GM10248 (cell line): Measurements from ENCODE around the gene CDH22.

Experiments used
- CTCF ChIA-PET: fragments of 300-600 bp; sonication (Branson Sonifier 250); formaldehyde crosslinking; extraction: SDS; loops from one replicate; lab custom pipeline; 2021; ENCODE audit warnings: antibody characterized with exemption; lab: Yijun Ruan, JAX
- POLR2A ChIA-PET: fragments of 350-650 bp; sonication (Branson Sonifier 250); formaldehyde crosslinking; extraction: SDS; loops from one replicate; lab custom pipeline; 2020; ENCODE audit warnings: antibody characterized with exemption; lab: Yijun Ruan, JAX
- DNase-seq: peaks from one replicate; pipeline ENCODE4 v3.0.0; 2012; ENCODE audit errors: extremely low spot score
- CTCF ChIP-seq: IDR thresholded peaks from 2 replicates; pipeline ENCODE4 v1.5.1; 2012; ENCODE audit warnings: mild to moderate bottlenecking, low read depth; ENCODE audit errors: extremely low read depth, missing control alignments, control extremely low read depth

The CDH22 gene

GRCh38 chr20:46134716-46135115 is 173.6 kb downstream of the CDH22 start:
- no peak for DNase-seq
- ChIA-PET CTCF (interaction anchor here (1.0 to 1.3 kb wide), 4 partner anchors 9 to 214 kb away, joined by 3 to 4 read pairs (median 4); no protein-coding TSS in a partner anchor), POLR2A (no interaction called here)
- no peak for TF ChIP-seq CTCF

GRCh38 chr20:46133886-46134654 is 174.2 kb downstream of the CDH22 start:
- CTCF ChIA-PET: interaction anchor here (0.7 to 1.6 kb wide), 6 partner anchors 9 to 215 kb away, joined by 3 to 4 read pairs (median 4); no protein-coding TSS in a partner anchor

GRCh38 chr20:46132705-46133120 is 175.6 kb downstream of the CDH22 start:
- ChIA-PET POLR2A (no interaction called here), CTCF (interaction anchor here (0.6 to 5.7 kb wide), 33 partner anchors 8 to 305 kb away, joined by 3 to 45 read pairs (median 4); partner anchors contain the start of gene CD40)
- peak; percentile 90 for TF ChIP-seq CTCF
- DNase-seq: peak; percentile 83

More at GRCh38 chr20:46133886-46134654, 174.2 kb downstream of the CDH22 start:
- DNase-seq: no peak
- POLR2A ChIA-PET: no interaction called here
- TF ChIP-seq CTCF: no peak

- ChIA-PET POLR2A (no interaction called here), CTCF (interaction anchor here (1.0 to 5.7 kb wide), 18 partner anchors 8 to 224 kb away, joined by 3 to 45 read pairs (median 6); partner anchors contain the start of gene CD40)
- DNase-seq: no peak
- no peak for TF ChIP-seq CTCF
Observed at GRCh38 chr20:46131396-46131795, 176.9 kb downstream of the CDH22 start.

GRCh38 chr20:46130534-46130933 is 177.8 kb downstream of the CDH22 start:
- CTCF ChIA-PET: interaction anchor here (1.1 to 5.7 kb wide), 8 partner anchors 8 to 219 kb away, joined by 3 to 45 read pairs (median 15); partner anchors contain the start of gene CD40
- no peak for DNase-seq
- no peak for TF ChIP-seq CTCF
- POLR2A ChIA-PET: no interaction called here

- CTCF ChIA-PET: interaction anchor here (0.7 to 5.7 kb wide), 14 partner anchors 9 to 219 kb away, joined by 3 to 45 read pairs (median 4); partner anchors contain the start of genes CD40 and ZNF335
- TF ChIP-seq CTCF: no peak
- POLR2A ChIA-PET: no interaction called here
- no peak for DNase-seq
Observed at GRCh38 chr20:46129955-46130481, 178.3 kb downstream of the CDH22 start.
